OCI-LY1 (cell line): ENCODE data around the gene ITPKC.

Experiments
- CTCF ChIP-seq: fragments of 200-600 bp; sonication (generic), shearing (Covaris generic); IDR thresholded peaks from 2 replicates; pipeline ENCODE4 v1.5.1; 2017; ENCODE audit warnings: mild to moderate bottlenecking, antibody characterized with exemption, low read length, moderate library complexity, mixed read lengths
- EZH2 ChIP-seq: fragments of 200-600 bp; sonication (generic), shearing (Covaris generic); IDR thresholded peaks from 2 replicates; pipeline ENCODE4 v1.8.0; 2017; ENCODE audit warnings: borderline replicate concordance, mixed run types, mild to moderate bottlenecking, antibody characterized with exemption, low read length, moderate library complexity, mixed read lengths

GRCh38 chr19:40775632-40776022 lies 58.7 kb downstream of the ITPKC start:
- TF ChIP-seq CTCF (no peak), EZH2 (no peak)
